Kidney (tissue), 14 donors: Measurements from ENCODE around the gene ILKAP. TPM values are rescaled to one million over a fixed set of nuclear protein-coding genes. Genes with fewer than 3 reads are reported as not detected.
A peak's percentile ranks its signal among the peaks of the same experiment; 100 is the strongest.

ENCODE experiments used
- DNase-seq, 5 donors: peaks; one replicate each; pipeline ENCODE4 v3.0.0-alpha.2; 2013 to 2020
- FAIRE-seq: peaks from 2 replicates; lab custom pipeline; 2012; peaks lifted over from hg19 to GRCh38; lab: Jason Lieb, UNC
- H3K27ac ChIP-seq, 2 donors: one replicate each; pipeline ENCODE4 v1.7.0; 2013; ENCODE audit warnings: low read depth in 2 of 2, low read length in 2 of 2, inconsistent platforms in 1 of 2
- H3K27me3 ChIP-seq: one replicate; pipeline ENCODE4 v1.7.1; 2013; ENCODE audit warnings: low read length, inconsistent platforms; ENCODE audit not compliant: control insufficient read depth, insufficient read depth
- H3K36me3 ChIP-seq, 3 donors: one replicate each; pipeline versions ENCODE4 v1.7.0 to v1.7.1; 2013; ENCODE audit warnings: low read length in 3 of 3, control low read depth in 1 of 3, inconsistent platforms in 1 of 3; ENCODE audit not compliant: insufficient read depth in 3 of 3, control insufficient read depth in 2 of 3
- H3K4me1 ChIP-seq, 3 donors: one replicate each; pipeline versions ENCODE4 v1.7.0 to v1.7.1; 2013; ENCODE audit warnings: low read length in 3 of 3, inconsistent platforms in 1 of 3, low read depth in 1 of 3; ENCODE audit not compliant: control insufficient read depth in 2 of 3, insufficient read depth in 2 of 3
- H3K4me3 ChIP-seq, 3 donors: one replicate each; pipeline versions ENCODE4 v1.7.0 to v1.8.1; 2013; ENCODE audit warnings: low read length in 3 of 3, control low read depth in 1 of 3, inconsistent platforms in 1 of 3
- H3K9ac ChIP-seq, 3 donors: one replicate each; pipeline versions ENCODE4 v1.7.0 to v1.7.1; 2013; ENCODE audit warnings: low read length in 3 of 3, control low read depth in 1 of 3, inconsistent platforms in 1 of 3
- H3K9me3 ChIP-seq, 3 donors: one replicate each; pipeline versions ENCODE4 v1.7.0 to v1.7.1; 2013; ENCODE audit warnings: low read length in 3 of 3, control low read depth in 1 of 3, inconsistent platforms in 1 of 3; ENCODE audit not compliant: control insufficient read depth in 2 of 3, insufficient read depth in 1 of 3
- CTCF ChIP-seq: IDR thresholded peaks from 3 replicates; pipeline ENCODE4 v1.5.1; 2012; ENCODE audit warnings: mild to moderate bottlenecking, moderate library complexity, borderline replicate concordance; ENCODE audit not compliant: insufficient read depth; ENCODE audit errors: extremely low read depth
- intact Hi-C: fragments of 100-400 bp; cut with DNase I; formaldehyde crosslinking; loops from one replicate; pipeline ENCODE4 v1.11.1; 2022
- polyA plus RNA-seq: library from polyadenylated mRNA; stranded (reverse); fragments of 350-450 nt; fragmentation: Illumina TruSeq; extraction: RNeasy Lipid Tissue Mini Kit (QIAGEN cat#74804); gene quantifications from one replicate; pipeline ENCODE4 v1.2.3, GENCODE V29; 2014; ENCODE audit warnings: low read depth, low replicate concordance; ENCODE audit not compliant: insufficient read depth
- total RNA-seq: library from RNA; stranded (reverse); fragmentation: NEBNext Ultra II Directional; extraction: Animal tissue kit (Norgen Biotek cat#: 25700); gene quantifications from one replicate; pipeline ENCODE4 v1.2.1, GENCODE V29; 2021
- donor health status: control.
- donor health status: control.
- donor health status: control.
- donor health status: control.
- donor health status: control.
- donor health status: DM: yes; HTN: yes; CAD: no.
- donor health status: Normal renal cell carcinoma (clear cell type).

The ILKAP gene
- total and polyA plus RNA-seq, 2 donors from 2014 or later: 38.4 to 47.7 TPM

GRCh38 chr2:238166391-238167343, 36.8 kb downstream of the ILKAP start:
- no peak for TF ChIP-seq CTCF
- Histone ChIP-seq H3K36me3 (peaks cover 0 to 19% (median 5%) of the 10 kb centered on the region in 3 donors), H3K9me3 (no peaks in the 10 kb centered on the region), H3K27ac (no peak overlapping the region), H3K27me3 (no peaks in the 10 kb centered on the region), H3K4me1 (peaks cover 5 to 11% (median 8%) of the 10 kb centered on the region in 3 donors), H3K9ac (no peak overlapping the region), H3K4me3 (no peak overlapping the region)
- FAIRE-seq: no peak
- intact Hi-C loops: no loop called here
- peak; percentile 61 to 92 (median 64) for DNase-seq

GRCh38 chr2:238165288-238165921, 38.1 kb downstream of the ILKAP start:
- Histone ChIP-seq H3K4me1 (peaks cover 5 to 7% (median 6%) of the 10 kb centered on the region in 3 donors), H3K4me3 (no peak overlapping the region), H3K9me3 (no peaks in the 10 kb centered on the region), H3K36me3 (peaks cover 0 to 10% (median 4%) of the 10 kb centered on the region in 3 donors), H3K27me3 (no peaks in the 10 kb centered on the region), H3K27ac (no peak overlapping the region), H3K9ac (no peak overlapping the region)
- FAIRE-seq: no peak
- intact Hi-C loops: no loop called here
- DNase-seq: peak in 1 of 5 donors; percentile 63
- no peak for TF ChIP-seq CTCF

- Histone ChIP-seq H3K27ac (no peak overlapping the region), H3K4me3 (no peak overlapping the region), H3K27me3 (no peaks in the 10 kb centered on the region), H3K9ac (no peak overlapping the region), H3K36me3 (peaks cover 0 to 5% (median 4%) of the 10 kb centered on the region in 3 donors), H3K9me3 (no peaks in the 10 kb centered on the region), H3K4me1 (peaks cover 1 to 5% (median 3%) of the 10 kb centered on the region in 3 donors)
- intact Hi-C loops: no loop called here
- FAIRE-seq (no peak), DNase-seq (peak in 1 of 5 donors; percentile 57)
- no peak for TF ChIP-seq CTCF
Observed at GRCh38 chr2:238164906-238165287, 38.6 kb downstream of the ILKAP start.
